ENCODE results near the gene IFFO2.
"Not testable (repeated sequence)": the region's sequence is repeated elsewhere in the genome, so short reads cannot be mapped to it uniquely, and the experiment has no call there.

GRCh38 chr1:18891858-18892257 lies 64.6 kb downstream of the IFFO2 start:
- not testable (repeated sequence) for TF ChIP-seq POLR2AphosphoS5 (IDR thresholded peaks at IDR 0.05; ENCODE audit: low read depth, low read length); CEBPB (IDR thresholded peaks at IDR 0.05; ENCODE audit: low read depth, low read length); CTCF (IDR thresholded peaks at IDR 0.05; ENCODE audit: control extremely low read depth in 1 of 3, insufficient read depth in 1 of 3, low read depth in 1 of 3, low read length in 3 of 3); SUZ12 (IDR thresholded peaks at IDR 0.05; ENCODE audit: low read length); GTF2F1 (IDR thresholded peaks at IDR 0.05; ENCODE audit: borderline replicate concordance, low read depth, low read length); SP2 (IDR thresholded peaks at IDR 0.05; ENCODE audit: low read length); POLR2A (IDR thresholded peaks at IDR 0.05; ENCODE audit: control extremely low read depth in 1 of 2, low read depth in 2 of 2, low read length in 2 of 2); CREB1 (IDR thresholded peaks at IDR 0.05); SIN3A (conservative IDR thresholded peaks at IDR 0.05 in 1 of 2, IDR thresholded peaks at IDR 0.05 in 1 of 2; ENCODE audit: low read depth in 1 of 2, low read length in 2 of 2); RXRA (IDR thresholded peaks at IDR 0.05; ENCODE audit: insufficient read depth, low read depth, low read length); EP300 (IDR thresholded peaks at IDR 0.05; ENCODE audit: borderline replicate concordance in 1 of 2, low read depth in 2 of 2, low read length in 2 of 2)
- TF ChIP-seq, protein P1, sequence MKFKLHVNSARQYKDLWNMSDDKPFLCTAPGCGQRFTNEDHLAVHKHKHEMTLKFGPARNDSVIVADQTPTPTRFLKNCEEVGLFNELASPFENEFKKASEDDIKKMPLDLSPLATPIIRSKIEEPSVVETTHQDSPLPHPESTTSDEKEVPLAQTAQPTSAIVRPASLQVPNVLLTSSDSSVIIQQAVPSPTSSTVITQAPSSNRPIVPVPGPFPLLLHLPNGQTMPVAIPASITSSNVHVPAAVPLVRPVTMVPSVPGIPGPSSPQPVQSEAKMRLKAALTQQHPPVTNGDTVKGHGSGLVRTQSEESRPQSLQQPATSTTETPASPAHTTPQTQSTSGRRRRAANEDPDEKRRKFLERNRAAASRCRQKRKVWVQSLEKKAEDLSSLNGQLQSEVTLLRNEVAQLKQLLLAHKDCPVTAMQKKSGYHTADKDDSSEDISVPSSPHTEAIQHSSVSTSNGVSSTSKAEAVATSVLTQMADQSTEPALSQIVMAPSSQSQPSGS (IDR thresholded peaks at IDR 0.05; ENCODE audit: low read length): not testable (repeated sequence)
- TF ChIP-seq, protein P2, sequence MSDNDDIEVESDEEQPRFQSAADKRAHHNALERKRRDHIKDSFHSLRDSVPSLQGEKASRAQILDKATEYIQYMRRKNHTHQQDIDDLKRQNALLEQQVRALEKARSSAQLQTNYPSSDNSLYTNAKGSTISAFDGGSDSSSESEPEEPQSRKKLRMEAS (IDR thresholded peaks at IDR 0.05): not testable (repeated sequence)
